Islet of Langerhans (tissue), 1 donor: ENCODE measurements around the gene KRTAP10-6.
"Not testable (repeated sequence)": the region's sequence is repeated elsewhere in the genome, so short reads cannot be mapped to it uniquely, and the experiment has no call there.

Experiments
- FAIRE-seq: peaks from one replicate; lab custom pipeline; 2011; peaks lifted over from hg19 to GRCh38; lab: Jason Lieb, UNC

KRTAP10-6 gene, protein sequence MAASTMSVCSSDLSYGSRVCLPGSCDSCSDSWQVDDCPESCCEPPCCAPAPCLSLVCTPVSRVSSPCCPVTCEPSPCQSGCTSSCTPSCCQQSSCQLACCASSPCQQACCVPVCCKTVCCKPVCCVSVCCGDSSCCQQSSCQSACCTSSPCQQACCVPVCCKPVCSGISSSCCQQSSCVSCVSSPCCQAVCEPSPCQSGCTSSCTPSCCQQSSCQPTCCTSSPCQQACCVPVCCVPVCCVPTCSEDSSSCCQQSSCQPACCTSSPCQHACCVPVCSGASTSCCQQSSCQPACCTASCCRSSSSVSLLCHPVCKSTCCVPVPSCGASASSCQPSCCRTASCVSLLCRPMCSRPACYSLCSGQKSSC

DNA sequence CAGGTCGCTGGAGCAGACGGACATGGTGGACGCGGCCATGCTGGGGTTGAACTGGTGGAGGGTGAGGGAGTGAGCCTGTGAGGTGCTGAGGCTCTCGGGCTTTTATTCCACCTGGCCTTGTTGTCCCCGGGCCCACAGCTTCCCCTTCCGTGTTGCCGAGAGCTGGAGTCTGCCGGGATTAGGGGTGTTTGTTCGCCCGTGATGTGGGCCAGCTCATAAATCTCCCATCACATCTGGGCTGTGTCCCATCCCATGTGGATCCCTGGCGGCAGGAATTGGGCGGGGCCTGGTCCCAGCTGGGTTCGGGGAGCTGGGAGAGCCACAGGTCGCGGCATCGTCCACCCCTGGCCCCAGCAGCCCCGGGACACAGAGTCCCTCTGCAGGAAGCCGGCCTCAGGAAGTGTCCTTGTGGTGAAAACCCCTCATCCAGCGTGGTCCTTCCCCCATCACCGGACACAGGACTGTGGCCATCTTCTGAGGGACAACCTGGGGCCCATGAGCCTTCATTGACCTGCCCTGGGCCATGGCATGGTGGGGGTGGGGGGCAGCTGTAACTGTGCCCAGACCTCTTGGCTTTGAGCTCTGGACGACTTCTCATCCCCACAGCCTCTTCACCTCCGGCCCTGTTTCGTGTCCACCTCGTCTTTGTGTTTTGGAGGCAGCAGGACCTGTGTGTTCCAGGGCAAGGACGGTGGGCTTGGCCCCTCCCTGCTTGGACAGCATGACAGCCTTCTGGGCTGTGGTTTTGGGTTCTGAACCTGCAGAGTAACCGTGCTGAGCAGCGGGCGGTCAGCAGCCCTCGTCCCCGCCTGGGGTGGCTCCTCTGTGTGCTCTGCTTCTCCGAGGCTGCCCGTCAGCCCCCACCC lies at the start of gene KRTAP10-6:
KRTAP10-6 (minus strand) TSS at position 60 of the 866 bp plus-strand sequence; CDS start at position 39, 21 bp downstream.
- FAIRE-seq: no peak

DNA sequence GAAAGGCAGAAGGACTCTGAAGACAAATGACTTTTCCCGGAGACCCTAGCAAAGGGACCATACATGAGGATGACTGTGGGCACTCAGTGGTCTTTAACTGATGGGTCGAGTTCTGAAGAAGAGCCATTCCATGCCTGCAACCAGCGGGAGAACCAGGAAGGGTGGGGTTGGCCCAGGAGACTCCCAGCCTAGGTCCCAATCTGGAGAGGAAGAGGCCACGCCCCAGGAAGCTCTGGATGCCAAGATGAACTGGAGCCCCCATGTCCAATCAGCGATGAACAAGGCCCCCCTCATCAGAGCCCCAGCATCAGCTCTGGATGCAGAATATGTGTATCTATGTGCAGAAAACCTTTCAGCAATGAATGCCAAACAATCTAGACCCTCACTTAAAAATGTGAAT lies 48.5 kb upstream of the KRTAP10-6 start:
- FAIRE-seq: no peak

DNA sequence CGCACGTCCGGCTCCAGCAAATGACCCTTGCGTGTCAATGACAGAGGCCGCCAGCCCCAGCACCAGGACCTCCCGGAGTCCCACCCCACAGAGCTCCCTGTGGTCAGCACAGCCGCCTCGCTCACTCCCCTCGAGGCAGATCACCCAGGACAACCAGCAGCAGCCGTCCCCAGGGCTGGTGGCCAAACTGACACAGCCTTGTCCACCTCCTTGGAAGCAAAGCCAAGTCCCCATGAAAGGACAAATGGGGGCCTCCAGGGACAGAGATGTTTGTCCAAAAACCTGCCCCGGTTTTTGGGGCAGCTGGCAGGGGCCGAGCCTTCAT lies 47.0 kb upstream of the KRTAP10-6 start:
- no peak for FAIRE-seq

DNA sequence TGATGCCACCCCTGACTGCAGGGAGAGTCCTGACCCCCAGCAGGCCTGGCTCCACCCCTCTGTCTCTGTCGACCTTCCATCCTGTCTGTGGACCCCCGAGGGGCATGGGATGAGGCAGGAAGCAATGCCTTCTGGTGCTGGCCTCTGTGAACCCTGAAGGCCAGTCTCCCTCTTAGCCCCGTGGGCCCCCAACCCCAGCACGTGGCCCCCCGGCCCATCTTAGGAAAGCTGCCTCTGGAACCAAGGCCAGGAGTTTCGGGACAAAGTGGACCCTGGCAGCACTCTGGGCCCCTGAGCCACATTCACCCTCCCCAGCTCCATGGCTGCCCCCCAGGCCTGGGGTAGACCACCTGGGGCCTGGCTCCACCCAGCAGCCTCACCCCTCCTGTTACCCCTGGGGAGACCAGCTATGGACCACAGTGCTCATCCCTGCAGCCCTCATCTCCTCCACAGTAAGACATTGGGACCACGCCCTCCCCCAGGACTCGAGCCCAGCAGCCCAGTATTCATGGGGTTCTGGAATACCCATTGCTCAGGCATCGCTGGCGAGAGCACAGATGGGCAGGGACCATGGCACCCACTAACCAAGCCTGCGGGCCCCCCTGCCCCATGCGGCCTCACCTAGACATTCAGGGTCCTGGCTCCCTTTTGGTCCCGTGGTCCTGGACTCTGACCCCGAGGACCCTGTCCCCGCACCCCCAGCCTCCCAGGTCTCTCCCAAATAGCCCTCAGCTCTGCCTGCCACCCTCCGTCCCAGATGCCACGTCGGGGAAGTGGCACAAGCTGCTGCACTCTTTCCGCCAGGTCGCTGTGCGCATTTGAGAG lies 46.4 kb upstream of the KRTAP10-6 start:
- not testable (repeated sequence) for FAIRE-seq

DNA sequence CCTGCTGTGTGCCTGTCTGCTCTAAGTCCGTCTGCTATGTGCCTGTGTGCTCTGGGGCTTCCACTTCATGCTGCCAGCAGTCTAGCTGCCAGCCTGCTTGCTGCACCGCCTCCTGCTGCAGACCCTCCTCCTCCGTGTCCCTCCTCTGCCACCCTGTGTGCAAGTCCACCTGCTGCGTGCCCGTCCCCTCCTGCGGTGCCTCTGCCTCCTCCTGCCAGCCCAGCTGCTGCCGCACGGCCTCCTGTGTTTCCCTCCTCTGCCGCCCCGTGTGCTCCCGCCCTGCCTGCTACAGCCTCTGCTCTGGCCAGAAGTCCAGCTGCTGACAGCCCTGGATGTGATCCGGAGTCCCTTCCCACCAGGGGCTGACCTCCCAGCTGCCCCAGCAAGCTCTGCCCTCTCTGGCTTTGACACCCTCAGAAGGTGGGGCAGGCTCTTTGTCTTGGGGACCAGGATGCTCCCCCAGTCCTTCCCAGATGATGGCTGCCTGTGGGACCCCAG lies 45.6 kb upstream of the KRTAP10-6 start:
- not testable (repeated sequence) for FAIRE-seq

DNA sequence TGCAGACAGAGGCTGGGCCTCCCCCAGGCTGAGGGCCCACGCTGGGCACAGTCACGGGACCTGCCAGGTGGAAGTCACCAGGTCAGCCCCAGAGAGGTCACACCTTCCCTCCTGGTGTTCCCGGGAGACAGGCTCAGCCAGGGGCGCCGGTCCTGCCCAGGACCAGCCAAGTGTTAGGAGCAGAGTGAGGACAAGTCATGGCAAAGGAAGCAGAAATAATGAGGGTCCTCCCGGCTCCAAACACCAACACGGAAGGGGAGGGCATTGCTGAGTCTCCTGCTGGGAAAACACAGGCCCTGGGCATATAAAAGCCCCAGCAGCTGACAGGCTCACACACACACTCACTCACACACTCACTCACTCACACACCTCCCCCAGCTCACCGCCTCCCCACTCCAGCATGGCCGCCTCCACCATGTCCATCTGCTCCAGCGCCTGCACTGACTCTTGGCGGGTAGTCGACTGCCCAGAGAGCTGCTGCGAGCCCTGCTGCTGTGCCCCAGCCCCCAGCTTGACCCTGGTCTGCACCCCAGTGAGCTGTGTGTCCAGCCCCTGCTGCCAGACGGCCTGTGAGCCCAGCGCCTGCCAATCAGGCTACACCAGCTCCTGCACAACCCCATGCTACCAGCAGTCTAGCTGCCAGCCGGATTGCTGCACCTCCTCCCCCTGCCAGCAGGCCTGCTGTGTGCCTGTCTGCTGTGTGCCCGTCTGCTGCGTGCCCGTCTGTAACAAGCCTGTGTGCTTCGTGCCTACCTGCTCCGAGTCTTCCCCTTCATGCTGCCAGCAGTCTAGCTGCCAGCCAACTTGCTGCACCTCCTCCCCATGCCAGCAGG lies 44.9 kb upstream of the KRTAP10-6 start, which contains the start of gene KRTAP10-10:
KRTAP10-10 (plus strand) TSS at position 339 of the 833 bp plus-strand sequence; CDS start at position 401, 62 bp downstream.
- FAIRE-seq: no peak

DNA sequence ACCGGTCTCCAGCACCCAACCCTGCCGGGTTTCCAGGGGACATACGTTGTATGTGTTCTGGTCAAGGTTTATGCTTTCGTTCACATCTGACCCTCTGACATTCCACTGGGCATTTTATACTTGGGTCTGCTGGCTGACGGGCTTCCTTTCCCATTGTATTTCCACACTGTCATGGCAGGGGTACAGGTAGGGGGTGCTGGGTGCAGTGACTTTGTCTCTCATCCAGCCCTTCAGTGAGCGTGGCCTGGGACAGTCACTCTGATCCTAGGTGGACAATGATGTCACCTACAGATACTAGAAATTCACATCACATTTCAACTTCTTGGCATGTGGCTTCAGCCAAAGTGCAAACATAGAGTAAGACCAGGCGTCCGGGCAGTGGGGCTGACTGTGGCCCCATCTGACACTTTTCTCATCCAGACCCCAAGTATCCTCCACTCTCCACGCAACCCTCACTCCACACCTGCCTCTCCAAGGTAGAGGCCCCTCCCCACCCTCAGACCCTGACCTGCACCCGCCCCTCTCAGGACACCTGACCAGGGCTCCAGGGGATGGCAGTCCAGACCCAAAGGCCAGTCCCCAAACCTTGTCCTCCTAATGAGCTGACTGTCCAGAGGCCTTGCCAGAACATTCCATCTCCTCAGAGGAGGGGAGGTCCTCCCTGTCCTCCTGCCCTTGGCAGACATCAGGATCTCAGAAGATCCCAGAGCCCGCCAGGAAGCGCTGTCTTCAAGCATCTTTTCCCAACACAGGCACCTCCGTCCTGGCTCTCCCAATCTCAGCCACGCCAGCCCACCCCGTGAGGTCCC lies 44.1 kb upstream of the KRTAP10-6 start:
- FAIRE-seq: no peak

DNA sequence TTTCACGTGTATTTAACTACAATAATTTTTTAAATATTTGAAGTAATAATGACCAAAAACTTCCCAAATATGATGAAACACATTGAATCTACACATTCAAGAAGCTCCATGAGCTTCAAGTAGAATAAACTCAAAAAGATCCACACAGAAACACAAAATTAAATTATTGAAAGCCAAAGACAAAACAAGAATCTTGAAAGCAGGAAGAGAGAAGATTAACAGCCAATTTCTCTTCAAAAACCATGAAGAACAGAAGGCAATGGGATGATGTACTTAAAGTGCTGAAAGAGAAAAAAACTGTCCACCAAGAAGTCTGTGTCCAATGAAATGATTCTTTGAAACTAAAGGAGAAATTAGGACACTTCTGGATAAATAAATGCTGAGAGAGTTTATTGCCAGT lies 39.8 kb upstream of the KRTAP10-6 start:
- no peak for FAIRE-seq

DNA sequence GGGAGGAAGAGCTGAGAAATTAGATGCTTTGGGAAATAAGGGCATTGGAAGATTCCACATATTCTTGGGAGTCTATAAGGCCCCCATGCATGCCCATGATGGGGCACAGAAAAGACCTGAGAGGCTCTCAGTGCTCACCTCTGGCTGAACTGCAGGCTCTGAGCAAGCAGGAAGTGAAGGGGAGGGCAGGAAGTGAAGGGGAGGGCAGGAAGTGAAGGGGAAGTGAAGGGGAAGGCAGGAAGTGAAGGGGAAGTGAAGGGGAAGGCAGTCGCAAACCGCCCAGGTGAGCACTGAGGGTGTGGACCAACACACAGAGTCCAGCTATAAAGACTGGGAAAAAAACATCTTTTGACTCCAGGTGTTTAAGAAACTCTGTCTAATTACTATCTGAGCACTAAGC lies 38.1 kb upstream of the KRTAP10-6 start:
- FAIRE-seq: no peak

DNA sequence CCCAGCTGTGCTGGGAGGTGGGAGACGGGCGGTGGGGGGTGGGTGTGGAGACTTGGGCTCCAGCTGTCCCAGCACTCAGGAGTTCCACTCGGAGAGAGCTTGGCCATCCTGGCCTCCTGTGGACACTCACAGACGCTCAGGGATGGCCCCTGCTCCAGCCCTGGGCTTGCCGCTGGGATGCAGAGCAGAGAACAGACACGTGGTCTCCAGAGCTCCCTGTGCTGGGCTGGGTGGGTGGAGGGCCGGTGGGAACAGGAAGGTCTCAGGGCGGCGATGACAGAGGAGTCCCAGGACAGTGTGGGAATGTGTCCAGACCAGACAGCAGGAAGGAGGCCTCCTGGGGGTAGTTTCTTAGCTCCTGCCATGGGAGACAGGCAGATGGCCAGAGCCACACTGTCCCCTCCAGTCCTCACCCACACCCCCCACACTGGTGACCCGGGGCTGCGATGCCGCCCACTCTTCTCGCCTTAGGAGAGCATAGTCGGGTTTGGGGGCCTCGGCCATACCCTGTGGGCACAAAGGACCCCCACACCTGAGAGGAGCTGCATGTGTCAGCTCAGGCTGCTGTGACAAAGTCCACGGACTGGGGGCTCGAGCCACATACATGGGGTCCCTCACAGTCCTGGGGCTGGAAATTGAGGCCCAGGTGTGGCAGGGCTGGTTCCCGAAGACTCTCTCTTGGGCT lies 36.5 kb upstream of the KRTAP10-6 start:
- no peak for FAIRE-seq

DNA sequence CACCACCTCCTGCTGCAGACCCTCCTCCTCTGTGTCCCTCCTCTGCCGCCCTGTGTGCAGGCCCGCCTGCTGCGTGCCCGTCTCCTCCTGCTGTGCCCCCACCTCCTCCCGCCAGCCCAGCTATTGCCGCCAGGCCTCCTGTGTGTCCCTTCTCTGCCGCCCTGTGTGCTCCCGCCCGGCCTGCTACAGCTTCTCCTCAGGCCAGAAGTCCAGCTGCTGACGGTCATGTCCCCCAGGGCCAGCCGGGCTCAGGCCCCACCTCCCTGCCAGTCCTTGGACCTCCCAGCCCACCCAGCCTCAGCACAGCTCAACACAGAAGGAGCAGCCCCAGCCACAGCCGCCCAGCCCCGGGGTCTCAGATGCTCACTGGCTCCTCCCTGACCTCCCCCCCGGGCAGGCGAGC lies 35.5 kb upstream of the KRTAP10-6 start:
- not testable (repeated sequence) for FAIRE-seq

DNA sequence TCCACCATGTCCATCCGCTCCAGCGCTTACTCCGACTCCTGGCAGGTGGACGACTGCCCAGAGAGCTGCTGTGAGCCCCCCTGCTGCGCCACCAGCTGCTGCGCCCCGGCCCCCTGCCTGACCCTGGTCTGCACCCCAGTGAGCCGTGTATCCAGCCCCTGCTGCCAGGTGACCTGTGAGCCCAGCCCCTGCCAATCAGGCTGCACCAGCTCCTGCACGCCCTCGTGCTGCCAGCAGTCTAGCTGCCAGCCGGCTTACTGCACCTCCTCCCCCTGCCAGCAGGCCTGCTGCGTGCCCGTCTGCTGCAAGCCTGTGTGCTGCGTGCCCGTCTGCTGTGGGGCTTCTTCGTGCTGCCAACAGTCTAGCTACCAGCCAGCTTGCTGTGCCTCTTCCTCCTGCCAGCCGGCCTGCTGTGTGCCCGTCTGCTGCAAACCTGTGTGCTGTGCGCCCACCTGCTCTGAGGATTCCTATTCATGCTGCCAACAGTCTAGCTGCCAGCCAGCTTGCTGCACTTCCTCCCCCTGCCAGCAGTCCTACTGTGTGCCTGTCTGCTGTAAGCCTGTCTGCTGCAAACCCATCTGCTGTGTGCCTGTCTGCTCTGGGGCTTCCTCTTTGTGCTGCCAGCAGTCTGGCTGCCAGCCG lies 35.0 kb upstream of the KRTAP10-6 start:
- not testable (repeated sequence) for FAIRE-seq

DNA sequence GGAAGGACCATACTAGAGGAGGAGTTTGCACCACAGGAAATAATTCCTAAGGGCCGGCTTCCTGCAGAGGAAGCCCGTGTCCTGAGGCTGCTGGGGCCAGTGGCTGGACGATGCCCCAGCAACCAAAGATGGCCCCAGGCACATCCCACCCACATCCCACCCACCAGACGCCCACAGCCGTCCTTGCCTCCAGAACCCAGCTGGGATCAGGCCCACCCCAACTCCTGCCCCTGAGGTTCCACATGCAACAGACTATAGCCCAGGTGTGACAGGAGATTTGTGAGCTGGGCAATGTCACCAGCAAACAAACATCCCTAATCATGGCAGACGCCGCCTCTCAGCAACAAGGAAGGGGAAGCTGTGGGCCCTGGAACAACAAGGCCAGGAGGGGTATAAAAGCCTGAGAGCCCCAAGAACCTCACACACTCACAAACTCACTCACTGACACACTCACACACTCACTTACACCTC lies 34.4 kb upstream of the KRTAP10-6 start, which contains the start of gene KRTAP10-9:
KRTAP10-9 (plus strand) TSS at position 421 of the 471 bp plus-strand sequence. CDS start 79 bp downstream, outside the sequence.
- no peak for FAIRE-seq

DNA sequence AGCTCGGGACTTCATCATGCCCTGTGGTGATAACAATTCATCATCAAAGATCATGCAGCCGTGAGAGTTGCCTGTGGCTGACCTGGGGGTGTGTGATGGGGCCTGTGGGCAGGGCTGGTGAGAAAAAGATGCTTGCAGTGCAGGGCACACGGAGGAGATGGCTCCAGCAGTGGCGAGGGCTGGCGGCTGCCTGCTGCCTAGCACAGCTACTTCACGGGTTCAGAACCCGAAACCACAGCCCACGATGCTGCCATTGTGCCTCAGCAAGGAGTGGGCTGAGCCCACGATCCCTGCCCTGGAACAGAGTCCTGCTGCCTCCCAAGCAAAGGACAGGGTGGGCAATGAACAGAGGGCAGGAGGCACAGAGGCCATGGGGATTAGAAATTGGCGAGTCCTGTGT lies 34.0 kb upstream of the KRTAP10-6 start:
- no peak for FAIRE-seq

DNA sequence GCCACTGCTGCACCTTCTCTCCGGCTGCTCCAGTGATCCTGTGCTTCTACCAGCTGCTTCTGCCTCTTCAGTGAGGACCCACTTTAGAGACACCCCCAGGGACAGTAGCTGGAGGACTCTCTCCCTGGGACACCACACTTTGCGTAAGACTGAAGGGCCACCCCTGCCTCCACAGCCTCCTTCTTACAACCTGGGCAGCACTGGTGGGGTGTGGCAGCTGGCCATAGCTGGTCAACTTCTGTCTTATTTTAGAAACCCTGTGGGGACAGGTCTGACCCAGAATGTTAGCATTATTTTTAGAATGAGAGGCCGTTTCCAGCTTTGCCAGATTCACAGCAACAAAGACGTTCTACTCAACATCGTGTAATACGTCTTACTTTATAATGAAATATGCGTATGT lies 33.5 kb upstream of the KRTAP10-6 start:
- no peak for FAIRE-seq

DNA sequence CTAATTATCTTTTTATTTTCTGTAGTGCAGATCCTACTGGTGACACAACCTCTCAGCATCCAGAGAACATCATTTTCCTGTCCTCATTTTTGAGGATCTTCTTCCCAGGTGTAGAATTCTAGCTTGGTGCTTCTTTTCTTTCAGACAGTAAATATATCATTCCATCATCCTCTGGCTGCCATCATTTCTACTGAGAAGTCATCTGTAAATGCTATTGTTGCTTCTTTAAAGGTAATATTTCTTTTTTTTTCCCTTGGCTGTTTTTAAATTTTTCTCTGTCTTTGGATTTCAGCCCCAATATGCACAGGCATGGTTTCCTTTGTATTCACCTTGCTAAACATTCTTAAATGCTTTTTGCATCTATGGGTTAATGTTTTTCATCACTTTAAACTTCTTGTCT lies 31.3 kb upstream of the KRTAP10-6 start:
- FAIRE-seq: no peak

DNA sequence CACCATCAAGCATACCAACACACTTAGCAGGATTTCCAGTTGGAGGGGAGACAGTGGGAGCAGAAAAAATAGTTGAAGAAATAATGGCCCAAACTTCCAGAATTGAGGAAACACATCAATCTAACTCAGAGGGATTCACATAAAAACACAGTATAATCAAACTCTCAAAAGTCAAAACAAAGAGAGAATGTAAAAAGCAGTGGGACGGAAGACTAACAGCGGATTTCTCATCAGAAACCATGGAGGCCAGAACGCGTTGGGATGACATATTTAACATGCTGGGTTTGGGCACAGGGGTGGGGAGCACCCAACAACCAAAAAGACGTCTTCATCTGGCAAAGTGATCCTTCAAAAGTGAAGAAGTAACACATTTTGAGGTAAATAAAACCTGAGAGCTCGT lies 27.6 kb upstream of the KRTAP10-6 start:
- FAIRE-seq: no peak

DNA sequence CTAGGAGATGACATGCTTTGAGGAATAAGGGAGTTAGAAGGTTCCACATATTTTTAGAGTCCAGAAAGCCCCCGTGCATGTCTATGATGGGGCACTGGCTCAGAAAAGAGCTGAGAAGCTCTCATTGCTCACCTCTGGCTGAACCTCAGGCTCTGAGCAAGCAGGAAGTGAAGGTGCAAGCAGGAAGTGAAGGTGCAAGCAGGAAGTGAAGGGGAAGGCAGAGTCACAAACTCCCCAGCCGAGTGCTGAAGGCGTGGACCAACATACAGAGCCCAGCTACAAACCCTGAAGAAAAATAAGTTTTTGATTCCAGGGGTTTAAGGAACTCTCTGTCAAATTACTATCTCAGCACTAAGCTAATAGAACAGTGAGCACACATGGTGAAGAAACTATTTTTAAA lies 26.6 kb upstream of the KRTAP10-6 start:
- FAIRE-seq: no peak

DNA sequence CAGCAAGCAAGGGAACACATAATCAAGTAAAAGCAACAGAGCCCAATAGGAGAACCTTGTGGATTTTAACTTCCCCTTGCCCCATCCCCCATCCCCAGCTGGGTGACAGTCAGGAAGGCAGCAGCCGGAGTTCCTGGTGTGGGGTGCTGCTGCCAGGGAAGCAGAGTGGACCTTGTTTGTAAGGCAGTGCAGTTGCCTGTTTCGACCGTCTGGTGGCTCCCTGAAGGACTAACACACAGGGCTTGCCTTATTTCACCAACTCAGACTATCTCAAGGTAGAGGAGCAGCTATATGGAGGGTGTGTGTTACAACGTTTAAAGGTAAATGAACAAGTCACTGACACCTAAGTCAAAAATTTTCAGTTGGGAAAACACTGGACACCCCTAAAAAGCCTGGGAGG lies 26.2 kb upstream of the KRTAP10-6 start:
- no peak for FAIRE-seq
